ENCODE results near the gene MITF. TPM values are rescaled to one million over a fixed set of nuclear protein-coding genes. Genes with fewer than 3 reads are reported as not detected.

The MITF gene
- total and polyA plus RNA-seq, 7 experiments from 2014 or later: 0.54 to 3.9 (median 1.2) TPM; not detected in 3

- Histone ChIP-seq H3K4me1 (ENCODE audit: control insufficient read depth in 2 of 2, insufficient read depth in 2 of 2, low read length in 2 of 2) (no peaks in the 10 kb centered on the region), H3K27ac (ENCODE audit: low read depth, low read length) (no peak overlapping the region), H3K36me3 (ENCODE audit: control insufficient read depth in 2 of 3, insufficient read depth in 3 of 3, low read length in 3 of 3) (no peaks in the 10 kb centered on the region), H3K27me3 (ENCODE audit: control insufficient read depth in 2 of 2, insufficient read depth in 2 of 2, low read length in 2 of 2) (no peaks in the 10 kb centered on the region), H3K9me3 (ENCODE audit: control insufficient read depth in 2 of 3, low read length in 3 of 3) (no peaks in the 10 kb centered on the region), H3K4me3 (ENCODE audit: low read length) (no peak overlapping the region)
- Mint-ChIP-seq H3K27ac (no peak overlapping the region), H3K27me3 (peaks cover 0 to 5% (median 0%) of the 10 kb centered on the region in 5 donors), H3K4me3 (no peak overlapping the region), H3K9me3 (no peaks in the 10 kb centered on the region), H3K36me3 (no peaks in the 10 kb centered on the region), H3K4me1 (no peaks in the 10 kb centered on the region)
- no peak for ATAC-seq
- intact Hi-C loops (cut with micrococcal nuclease): no loop called here
- DNase-seq: no peak
- CTCF ChIA-PET: no interaction called here
- POLR2A ChIA-PET: no interaction called here
Observed at GRCh38 chr3:69888040-69888942, 149.0 kb downstream of the MITF start.

- Mint-ChIP-seq H3K36me3 (no peaks in the 10 kb centered on the region), H3K4me1 (no peaks in the 10 kb centered on the region), H3K27ac (no peak overlapping the region), H3K9me3 (no peaks in the 10 kb centered on the region), H3K27me3 (peaks cover 0 to 5% (median 0%) of the 10 kb centered on the region in 5 donors), H3K4me3 (no peak overlapping the region)
- Histone ChIP-seq H3K27me3 (ENCODE audit: control insufficient read depth in 2 of 2, insufficient read depth in 2 of 2, low read length in 2 of 2) (no peaks in the 10 kb centered on the region), H3K9me3 (ENCODE audit: control insufficient read depth in 2 of 3, low read length in 3 of 3) (no peaks in the 10 kb centered on the region), H3K4me3 (ENCODE audit: low read length) (no peak overlapping the region), H3K27ac (ENCODE audit: low read depth, low read length) (no peak overlapping the region), H3K36me3 (ENCODE audit: control insufficient read depth in 2 of 3, insufficient read depth in 3 of 3, low read length in 3 of 3) (no peaks in the 10 kb centered on the region), H3K4me1 (ENCODE audit: control insufficient read depth in 2 of 2, insufficient read depth in 2 of 2, low read length in 2 of 2) (no peaks in the 10 kb centered on the region)
- DNase-seq: no peak
- no peak for ATAC-seq
- ChIA-PET POLR2A (no interaction called here), CTCF (no interaction called here)
- intact Hi-C loops (cut with micrococcal nuclease): no loop called here
Observed at GRCh38 chr3:69888943-69889315, 149.7 kb downstream of the MITF start.

DNA sequence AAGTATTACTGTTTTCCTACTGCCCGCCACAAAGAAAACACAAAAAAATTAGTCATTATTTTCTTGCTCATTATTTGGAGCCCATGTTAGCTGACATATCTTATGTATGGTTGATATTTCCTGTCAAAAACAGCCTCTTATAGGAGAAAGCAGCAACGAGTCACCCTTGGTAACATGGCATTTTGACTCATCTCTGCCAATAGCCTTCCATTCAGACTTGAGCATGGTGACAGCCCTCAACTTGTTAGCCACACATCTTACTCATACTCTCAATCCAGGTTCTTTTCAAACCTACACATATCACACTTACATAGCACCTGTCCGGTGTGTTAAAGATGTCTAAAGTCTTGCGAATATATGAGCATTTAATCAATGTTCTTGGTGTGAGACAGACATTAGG, 150.8 kb downstream of the MITF start:
- CTCF ChIA-PET: no interaction called here
- no peak overlapping the region for H3K27ac Mint-ChIP-seq
- no peak for ATAC-seq

DNA sequence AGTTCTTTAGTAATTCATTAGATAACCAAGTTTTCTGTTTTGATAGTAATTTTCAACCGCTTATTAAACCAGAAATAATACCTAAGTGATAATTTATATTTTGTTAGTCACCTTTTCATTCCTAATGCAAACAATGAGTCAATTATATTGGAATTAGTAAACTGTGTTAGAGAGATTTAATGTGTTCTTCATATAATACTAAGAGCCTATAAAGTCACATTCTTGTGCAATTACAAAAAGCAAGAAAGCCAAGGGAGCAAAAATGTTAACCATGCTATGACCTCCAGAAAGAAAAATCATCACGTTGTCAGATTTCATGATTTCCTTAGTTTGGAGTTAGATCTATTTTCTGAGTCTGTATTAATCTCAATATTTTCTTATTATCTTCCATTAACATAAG, 151.4 kb downstream of the MITF start:
- H3K4me3 Mint-ChIP-seq: no peak overlapping the region
- POLR2A ChIA-PET: no interaction called here
- no peak for ATAC-seq
- intact Hi-C loops (cut with micrococcal nuclease): no loop called here
- H3K4me1 Mint-ChIP-seq: no peaks in the 10 kb centered on the region
- DNase-seq: no peak
- peaks cover 0 to 5% (median 0%) of the 10 kb centered on the region in 5 donors for H3K27me3 Mint-ChIP-seq
- no peaks in the 10 kb centered on the region for H3K36me3 ChIP-seq (ENCODE audit: control insufficient read depth in 2 of 3, insufficient read depth in 3 of 3, low read length in 3 of 3)
- H3K4me1 ChIP-seq (ENCODE audit: control insufficient read depth in 2 of 2, insufficient read depth in 2 of 2, low read length in 2 of 2): no peaks in the 10 kb centered on the region
- CTCF ChIA-PET: no interaction called here
- H3K4me3 ChIP-seq (ENCODE audit: low read length): no peak overlapping the region
- no peaks in the 10 kb centered on the region for H3K27me3 ChIP-seq (ENCODE audit: control insufficient read depth in 2 of 2, insufficient read depth in 2 of 2, low read length in 2 of 2)
- H3K36me3 Mint-ChIP-seq: no peaks in the 10 kb centered on the region
- H3K9me3 ChIP-seq (ENCODE audit: control insufficient read depth in 2 of 3, low read length in 3 of 3): no peaks in the 10 kb centered on the region
- H3K9me3 Mint-ChIP-seq: no peaks in the 10 kb centered on the region
- no peak overlapping the region for H3K27ac Mint-ChIP-seq
- no peak overlapping the region for H3K27ac ChIP-seq (ENCODE audit: low read depth, low read length)

More for the DNA sequence above, 150.8 kb downstream of the MITF start:
- Mint-ChIP-seq H3K9me3 (no peaks in the 10 kb centered on the region), H3K4me3 (no peak overlapping the region), H3K4me1 (no peaks in the 10 kb centered on the region), H3K27me3 (peaks cover 0 to 5% (median 0%) of the 10 kb centered on the region in 5 donors), H3K36me3 (no peaks in the 10 kb centered on the region)
- Histone ChIP-seq H3K4me1 (ENCODE audit: control insufficient read depth in 2 of 2, insufficient read depth in 2 of 2, low read length in 2 of 2) (no peaks in the 10 kb centered on the region), H3K4me3 (ENCODE audit: low read length) (no peak overlapping the region), H3K27ac (ENCODE audit: low read depth, low read length) (no peak overlapping the region), H3K36me3 (ENCODE audit: control insufficient read depth in 2 of 3, insufficient read depth in 3 of 3, low read length in 3 of 3) (no peaks in the 10 kb centered on the region), H3K27me3 (ENCODE audit: control insufficient read depth in 2 of 2, insufficient read depth in 2 of 2, low read length in 2 of 2) (no peaks in the 10 kb centered on the region), H3K9me3 (ENCODE audit: control insufficient read depth in 2 of 3, low read length in 3 of 3) (no peaks in the 10 kb centered on the region)
- no peak for DNase-seq
- intact Hi-C loops (cut with micrococcal nuclease): no loop called here
- POLR2A ChIA-PET: no interaction called here

DNA sequence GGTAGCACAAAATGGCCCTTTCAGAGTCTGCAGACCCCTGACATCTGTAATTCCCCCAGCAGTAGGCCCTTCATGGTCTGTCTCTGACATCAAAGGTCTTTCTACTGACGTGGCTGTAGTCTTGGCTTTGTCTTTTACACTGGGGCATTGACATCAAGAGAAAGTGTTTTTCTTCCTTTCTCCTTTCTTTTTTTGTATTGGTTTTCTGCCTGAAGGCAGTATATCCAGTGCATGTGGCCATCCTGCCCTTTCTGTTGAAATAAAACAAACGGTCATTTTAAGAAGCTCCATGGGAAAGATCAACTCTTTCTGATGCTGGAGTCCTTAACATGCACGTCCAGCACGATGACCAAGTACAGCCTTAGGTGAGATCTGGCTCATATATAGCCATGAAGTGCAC, 153.4 kb downstream of the MITF start:
- Histone ChIP-seq H3K27me3 (ENCODE audit: control insufficient read depth in 2 of 2, insufficient read depth in 2 of 2, low read length in 2 of 2) (no peaks in the 10 kb centered on the region), H3K27ac (ENCODE audit: low read depth, low read length) (no peak overlapping the region), H3K4me1 (ENCODE audit: control insufficient read depth in 2 of 2, insufficient read depth in 2 of 2, low read length in 2 of 2) (no peaks in the 10 kb centered on the region), H3K9me3 (ENCODE audit: control insufficient read depth in 2 of 3, low read length in 3 of 3) (no peaks in the 10 kb centered on the region), H3K36me3 (ENCODE audit: control insufficient read depth in 2 of 3, insufficient read depth in 3 of 3, low read length in 3 of 3) (no peaks in the 10 kb centered on the region), H3K4me3 (ENCODE audit: low read length) (no peak overlapping the region)
- Mint-ChIP-seq H3K4me3 (no peak overlapping the region), H3K9me3 (no peaks in the 10 kb centered on the region), H3K27ac (no peak overlapping the region), H3K36me3 (no peaks in the 10 kb centered on the region), H3K4me1 (no peaks in the 10 kb centered on the region), H3K27me3 (peaks cover 0 to 5% (median 0%) of the 10 kb centered on the region in 5 donors)
- intact Hi-C loops (cut with micrococcal nuclease): no loop called here
- CTCF ChIA-PET: no interaction called here
- DNase-seq (no peak), ATAC-seq (no peak)
- POLR2A ChIA-PET: no interaction called here

DNA sequence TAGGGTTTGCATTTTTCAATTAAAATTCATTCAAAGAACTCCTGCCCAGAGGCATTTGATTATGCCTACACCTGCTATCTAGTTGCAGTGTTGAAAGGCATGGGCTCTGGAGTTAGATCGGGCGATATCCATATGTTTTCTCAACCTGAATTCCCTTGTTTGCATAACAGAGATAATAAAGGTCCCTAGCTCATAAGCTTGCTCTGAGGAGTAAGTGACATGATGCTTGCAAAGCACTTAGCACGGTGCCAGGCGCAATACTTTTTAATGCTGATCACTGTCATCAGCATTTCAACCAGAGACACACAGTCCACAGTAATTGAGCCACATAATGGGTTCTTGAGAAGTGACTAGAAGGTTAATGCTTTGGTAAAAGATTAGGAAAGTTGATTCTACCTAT, 154.0 kb downstream of the MITF start:
- peaks cover 0 to 5% (median 0%) of the 10 kb centered on the region in 5 donors for H3K27me3 Mint-ChIP-seq
- no peak for DNase-seq
- no peak overlapping the region for H3K4me3 Mint-ChIP-seq
- ChIA-PET POLR2A (no interaction called here), CTCF (no interaction called here)
- no peak for ATAC-seq
- H3K9me3 ChIP-seq (ENCODE audit: control insufficient read depth in 2 of 3, low read length in 3 of 3): no peaks in the 10 kb centered on the region
- no peak overlapping the region for H3K27ac ChIP-seq (ENCODE audit: low read depth, low read length)
- no peak overlapping the region for H3K4me3 ChIP-seq (ENCODE audit: low read length)
- H3K36me3 ChIP-seq (ENCODE audit: control insufficient read depth in 2 of 3, insufficient read depth in 3 of 3, low read length in 3 of 3): no peaks in the 10 kb centered on the region
- H3K36me3 Mint-ChIP-seq: no peaks in the 10 kb centered on the region
- no peaks in the 10 kb centered on the region for H3K4me1 Mint-ChIP-seq
- no peaks in the 10 kb centered on the region for H3K9me3 Mint-ChIP-seq
- H3K27me3 ChIP-seq (ENCODE audit: control insufficient read depth in 2 of 2, insufficient read depth in 2 of 2, low read length in 2 of 2): no peaks in the 10 kb centered on the region
- H3K4me1 ChIP-seq (ENCODE audit: control insufficient read depth in 2 of 2, insufficient read depth in 2 of 2, low read length in 2 of 2): no peaks in the 10 kb centered on the region
- no peak overlapping the region for H3K27ac Mint-ChIP-seq
- intact Hi-C loops (cut with micrococcal nuclease): no loop called here

DNA sequence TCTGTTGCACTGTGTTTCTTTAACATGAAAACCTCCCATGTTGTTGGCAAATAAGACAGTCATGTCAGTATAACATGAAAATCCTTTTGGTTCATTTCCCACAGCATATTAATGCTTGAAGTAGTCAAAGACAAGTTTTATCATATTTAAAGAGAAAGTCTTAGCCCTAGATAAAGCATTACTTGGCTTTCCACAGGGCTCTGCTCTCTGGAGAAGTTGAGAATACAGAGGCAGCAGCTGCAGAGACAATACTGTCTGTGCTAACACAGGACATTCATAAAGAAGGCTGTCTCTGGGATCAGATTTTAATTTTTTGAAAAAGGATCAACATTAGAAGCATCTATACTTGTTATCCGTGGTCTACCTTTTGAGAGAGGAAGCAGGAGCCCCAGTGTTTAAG, 156.8 kb downstream of the MITF start:
- no peak overlapping the region for H3K27ac Mint-ChIP-seq
- H3K4me3 Mint-ChIP-seq: no peak overlapping the region
- no peaks in the 10 kb centered on the region for H3K4me1 ChIP-seq (ENCODE audit: control insufficient read depth in 2 of 2, insufficient read depth in 2 of 2, low read length in 2 of 2)
- H3K36me3 Mint-ChIP-seq: no peaks in the 10 kb centered on the region
- H3K9me3 ChIP-seq (ENCODE audit: control insufficient read depth in 2 of 3, low read length in 3 of 3): no peaks in the 10 kb centered on the region
- H3K27ac ChIP-seq (ENCODE audit: low read depth, low read length): no peak overlapping the region
- no peaks in the 10 kb centered on the region for H3K27me3 ChIP-seq (ENCODE audit: control insufficient read depth in 2 of 2, insufficient read depth in 2 of 2, low read length in 2 of 2)
- no peaks in the 10 kb centered on the region for H3K36me3 ChIP-seq (ENCODE audit: control insufficient read depth in 2 of 3, insufficient read depth in 3 of 3, low read length in 3 of 3)
- H3K27me3 Mint-ChIP-seq: peaks cover 0 to 4% (median 0%) of the 10 kb centered on the region in 5 donors
- no peaks in the 10 kb centered on the region for H3K4me1 Mint-ChIP-seq
- intact Hi-C loops (cut with micrococcal nuclease): no loop called here
- H3K9me3 Mint-ChIP-seq: no peaks in the 10 kb centered on the region
- DNase-seq (no peak), ATAC-seq (no peak)
- POLR2A ChIA-PET: no interaction called here
- CTCF ChIA-PET: no interaction called here
- no peak overlapping the region for H3K4me3 ChIP-seq (ENCODE audit: low read length)

Data from naive thymus-derived CD4-positive, alpha-beta T cell (primary cell).